Activated CD8-positive, alpha-beta memory T cell treated with anti-CD3 and anti-CD28 coated beads, Interleukin-2, amount 50 U/mL, for 48 hours (primary cell): ENCODE measurements around the gene OR2F2.

Experiments
- DNase-seq: peaks from one replicate; pipeline ENCODE4 v3.0.0-alpha.2; 2020

Gene OR2F2

DNA sequence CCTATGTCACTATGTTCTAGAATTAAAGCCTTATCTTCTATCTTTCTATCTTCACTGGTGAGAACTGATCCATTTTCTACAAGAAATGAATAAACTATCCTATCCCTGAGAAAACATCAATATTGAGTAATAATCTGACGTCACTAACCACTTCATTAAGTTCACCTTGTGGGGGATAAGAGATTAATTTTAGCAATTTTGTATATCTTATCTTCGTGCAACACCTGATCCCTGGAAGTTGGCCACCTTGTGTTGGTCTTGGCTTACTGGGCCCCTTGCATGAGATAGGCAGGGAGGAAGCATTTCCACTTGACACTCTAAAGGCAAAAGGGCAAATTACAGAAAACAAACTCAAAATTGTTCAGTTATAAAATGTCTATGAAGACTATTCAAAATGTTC is 45.0 kb downstream of the OR2F2 start:
- DNase-seq: no peak

DNA sequence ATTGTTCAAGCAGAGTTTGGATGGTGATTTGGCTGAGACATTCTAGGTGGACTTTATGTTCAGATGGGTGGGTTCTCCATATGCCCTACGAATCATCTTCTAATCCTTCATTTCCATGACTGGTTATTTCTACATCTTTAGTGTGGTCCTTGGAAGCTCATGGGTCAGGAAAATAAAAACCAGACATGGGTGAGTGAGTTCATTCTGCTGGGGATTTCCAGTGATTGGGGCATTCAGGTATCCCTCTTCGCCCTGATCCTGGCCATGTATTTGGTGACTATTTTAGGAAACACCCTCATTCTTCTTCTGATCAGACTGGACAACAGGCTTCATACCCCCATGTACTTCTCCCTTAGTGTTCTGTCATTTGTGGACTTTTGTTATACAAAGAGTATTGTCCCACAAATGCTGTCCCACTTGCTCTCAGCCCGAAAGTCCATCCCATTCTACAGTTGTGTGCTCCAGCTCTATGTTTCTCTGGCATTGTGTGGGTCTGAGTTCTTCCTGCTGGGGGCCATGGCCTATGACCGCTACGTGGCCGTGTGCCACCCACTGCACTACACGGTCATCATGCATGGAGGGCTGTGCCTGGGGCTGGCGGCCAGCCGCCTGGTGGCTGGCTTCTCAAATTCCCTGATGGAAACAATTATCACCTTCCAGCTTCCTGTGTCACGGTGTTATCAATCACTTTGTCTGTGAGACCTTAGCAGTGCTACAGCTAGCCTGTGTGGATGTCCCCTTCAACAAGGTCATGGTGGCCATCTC is 45.9 kb downstream of the OR2F2 start:
- DNase-seq: no peak

DNA sequence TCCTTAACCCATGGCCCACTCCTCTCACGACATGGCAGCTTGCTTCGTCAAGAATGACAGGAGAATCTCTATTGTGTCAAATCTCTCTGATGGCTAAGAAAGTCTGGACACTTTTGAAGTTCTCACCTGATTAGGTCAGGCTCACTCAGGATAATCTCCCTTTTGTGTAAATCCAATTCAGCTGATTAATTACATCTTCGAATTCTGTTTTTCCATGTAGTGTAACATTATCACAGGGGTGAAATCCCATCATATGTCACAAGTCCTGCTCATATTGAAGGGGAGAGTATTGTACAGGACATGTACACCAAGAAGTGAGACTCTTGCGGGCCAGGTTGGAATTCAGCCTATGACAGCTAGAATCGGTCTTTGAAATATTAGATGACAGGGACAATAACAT is 48.9 kb downstream of the OR2F2 start:
- no peak for DNase-seq
